Stimulated activated CD4-positive, alpha-beta T cell treated with anti-CD3 and anti-CD28 coated beads, Interleukin-1b, Interleukin-23, amount 100 ng/mL, for 1 hour (primary cell): Measurements from ENCODE around the gene TTC29.
"Not testable (repeated sequence)": the region's sequence is repeated elsewhere in the genome, so short reads cannot be mapped to it uniquely, and the experiment has no call there.

Source experiments
- DNase-seq, 2 donors: peaks; one replicate each; pipeline ENCODE4 v3.0.0-alpha.2; 2020; ENCODE audit warnings: low read depth in 2 of 2

Gene TTC29

DNA sequence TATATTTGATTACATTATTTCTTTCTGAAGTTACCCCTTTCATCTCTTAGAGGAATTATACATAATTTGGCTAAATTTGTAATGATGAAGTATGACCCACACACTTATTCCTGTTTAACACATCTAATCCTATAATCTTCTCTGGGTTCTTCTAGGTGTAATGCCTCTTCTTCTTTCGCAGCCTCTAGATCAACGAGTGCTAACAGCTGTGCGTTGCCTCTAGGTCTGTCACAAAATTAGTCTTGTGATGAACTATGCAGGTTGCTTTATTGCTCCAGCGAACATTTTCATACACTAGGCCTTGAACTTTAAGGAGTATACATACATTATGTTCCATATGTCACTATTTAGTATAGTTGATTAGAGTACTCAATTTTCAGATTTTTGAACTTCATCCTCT, 89.9 kb downstream of the TTC29 start:
- no peak for DNase-seq

DNA sequence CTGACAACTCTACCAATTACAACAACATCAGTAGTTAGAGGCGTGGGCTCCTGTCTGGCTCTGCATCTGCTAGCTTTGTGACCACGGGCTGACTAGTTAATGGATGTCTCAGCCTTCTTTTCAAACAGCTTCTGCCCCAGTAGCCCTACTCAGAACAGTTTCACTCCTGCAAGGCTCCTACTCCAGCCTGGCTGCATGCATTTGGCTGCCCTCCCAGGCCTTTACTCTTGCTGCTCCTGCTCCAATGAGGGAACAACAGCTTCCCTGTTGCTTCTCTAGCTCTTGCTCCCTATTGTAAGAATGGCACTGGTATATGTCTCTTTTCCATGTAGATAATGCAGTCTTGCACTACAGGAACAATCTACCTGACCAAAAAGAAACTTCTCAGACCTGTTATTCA, 93.3 kb downstream of the TTC29 start:
- DNase-seq = no peak

DNA sequence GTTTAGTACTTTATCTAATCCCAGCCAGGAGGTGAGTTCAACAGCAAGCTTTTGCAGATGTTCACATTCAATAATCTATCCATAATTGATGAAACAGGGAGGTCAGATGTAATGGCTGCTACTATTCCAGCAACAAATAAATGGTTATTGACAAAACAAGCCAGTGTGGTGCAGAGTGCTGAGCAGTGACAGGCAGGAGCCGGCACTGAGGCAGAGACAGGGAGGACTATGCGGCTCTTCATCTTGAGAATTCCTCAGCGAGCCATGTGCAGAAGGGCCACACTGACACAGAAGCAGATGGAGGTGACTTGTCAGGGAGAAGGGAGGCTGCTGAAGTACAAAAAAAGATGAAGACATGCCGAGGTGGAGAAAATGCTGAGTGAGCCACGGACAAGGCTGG, 98.3 kb downstream of the TTC29 start:
- no peak for DNase-seq

DNA sequence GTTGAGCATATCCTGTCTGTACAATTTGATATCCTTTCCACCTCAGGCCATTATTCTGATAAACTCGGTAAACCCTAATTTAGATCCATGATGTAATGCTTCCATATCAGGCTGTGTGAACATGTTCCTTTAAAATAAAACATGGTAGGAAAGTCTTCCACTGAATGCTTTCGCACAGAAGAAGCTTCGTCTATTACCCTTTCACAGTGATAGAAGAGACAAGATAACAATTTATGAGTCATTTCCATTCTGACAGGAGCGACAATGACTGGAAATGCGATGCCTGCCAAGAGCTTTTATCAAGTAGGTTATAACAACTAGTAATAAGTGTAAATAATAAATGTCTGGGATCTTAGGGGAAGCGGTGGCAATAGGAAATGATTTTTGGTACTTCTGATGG, 98.8 kb downstream of the TTC29 start:
- no peak for DNase-seq

DNA sequence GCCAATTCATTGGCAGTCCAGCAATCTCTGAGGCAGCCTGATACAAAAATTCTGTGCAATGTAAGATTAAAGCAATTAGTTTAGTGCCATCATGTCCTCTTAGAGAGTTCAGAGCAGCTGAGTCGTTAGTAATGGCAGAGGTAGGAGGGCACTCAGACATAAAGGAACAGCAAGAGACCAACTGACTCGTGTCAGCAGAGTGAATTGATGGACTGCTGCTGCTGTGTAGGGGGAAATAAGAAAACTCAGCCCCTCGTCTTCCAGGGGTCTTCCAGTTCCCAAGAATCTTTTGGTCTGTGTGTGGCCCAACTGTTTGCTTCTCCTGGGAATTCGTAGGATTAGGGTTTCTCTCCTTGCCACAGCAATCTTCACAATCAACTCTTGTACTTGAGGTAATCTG, 100.9 kb downstream of the TTC29 start:
- DNase-seq = no peak

DNA sequence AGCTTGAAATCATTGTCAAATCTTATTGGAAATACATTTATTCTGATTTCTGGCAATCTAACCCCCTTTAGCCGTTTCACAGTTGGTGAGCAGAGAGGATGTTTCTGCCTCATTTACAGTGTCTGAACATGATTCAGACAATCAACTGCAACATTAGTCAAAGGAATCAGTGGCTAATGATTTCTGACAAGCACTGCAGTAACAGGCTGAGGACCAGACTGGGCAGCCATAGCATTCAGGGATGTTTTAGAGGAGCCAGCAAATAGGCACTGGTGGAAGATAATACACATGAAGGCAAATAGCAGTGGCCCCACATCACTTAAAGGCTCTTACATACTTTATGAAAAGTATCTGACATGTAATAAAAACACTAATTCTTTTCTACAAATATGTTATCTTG, 102.8 kb downstream of the TTC29 start:
- no peak for DNase-seq

DNA sequence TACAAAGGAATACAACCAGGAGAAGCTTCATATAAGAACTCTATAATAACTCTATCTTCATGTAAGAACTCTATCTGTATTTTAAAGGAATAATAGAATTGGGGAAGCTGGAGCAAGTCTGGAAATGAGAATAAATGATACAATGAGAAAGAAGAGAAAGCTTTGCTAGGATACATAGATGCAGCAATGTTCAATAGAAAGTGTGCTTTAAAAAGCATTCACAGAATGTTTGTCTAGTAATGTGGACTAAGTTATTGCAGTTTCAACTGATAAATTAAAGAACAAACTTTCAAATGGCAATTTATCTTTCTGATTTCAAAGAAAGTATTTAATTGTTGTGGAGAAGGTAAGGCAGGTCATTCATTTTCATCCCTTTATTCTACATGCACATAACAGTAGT, 104.9 kb downstream of the TTC29 start:
- DNase-seq = no peak

DNA sequence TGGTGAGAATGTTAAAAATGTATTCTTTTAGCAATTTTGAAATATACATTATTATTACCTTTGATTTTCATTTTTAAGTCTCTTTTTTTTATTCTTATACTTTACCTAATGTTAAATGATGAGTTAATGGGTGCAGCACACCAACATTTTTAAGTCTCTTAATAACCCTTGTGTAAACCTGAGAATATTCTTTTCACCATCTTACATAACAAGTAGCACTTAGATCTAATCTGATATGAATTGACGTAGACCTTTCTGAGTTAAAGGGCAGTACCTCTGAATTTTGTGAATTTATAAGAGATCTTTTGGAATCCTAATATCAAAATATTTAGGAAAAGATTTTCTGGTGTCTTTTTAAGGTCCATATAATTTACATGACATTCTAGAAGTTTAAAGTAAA, 110.6 kb downstream of the TTC29 start:
- DNase-seq = no peak

DNA sequence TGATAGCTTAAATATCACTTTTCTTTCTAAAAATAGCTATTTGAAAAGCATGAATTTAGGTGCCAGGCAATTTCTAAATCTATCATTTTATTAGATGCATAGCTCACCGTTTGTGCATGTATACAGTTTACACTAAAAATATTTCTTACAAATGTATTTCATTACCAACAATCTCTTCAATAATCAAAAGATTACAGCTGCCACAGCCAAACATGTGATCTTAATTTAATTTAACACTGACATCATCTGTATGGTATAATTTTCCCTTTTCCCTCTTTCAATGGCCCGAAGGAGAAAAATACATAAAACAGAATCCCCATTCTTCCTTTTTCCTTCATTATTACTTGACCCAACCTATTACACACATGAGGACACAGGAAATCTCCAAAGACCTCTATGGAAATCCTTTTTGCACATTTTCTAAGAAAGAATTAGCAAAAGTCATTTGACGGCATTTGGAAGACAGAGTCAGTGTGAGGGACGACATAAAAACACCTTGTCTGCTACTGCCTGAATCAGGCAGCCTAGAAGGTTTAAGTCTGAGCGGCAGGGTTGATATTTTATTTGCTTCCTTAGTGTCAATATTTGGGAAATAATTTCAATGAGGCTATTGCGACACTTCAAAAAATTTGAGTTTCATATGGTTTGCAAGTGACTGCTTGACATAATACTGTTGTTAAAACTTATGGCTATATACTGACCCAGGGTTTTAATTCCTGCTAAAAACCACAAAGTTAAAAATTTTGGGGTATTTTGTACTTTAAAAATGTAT, 111.2 kb downstream of the TTC29 start:
- no peak for DNase-seq

DNA sequence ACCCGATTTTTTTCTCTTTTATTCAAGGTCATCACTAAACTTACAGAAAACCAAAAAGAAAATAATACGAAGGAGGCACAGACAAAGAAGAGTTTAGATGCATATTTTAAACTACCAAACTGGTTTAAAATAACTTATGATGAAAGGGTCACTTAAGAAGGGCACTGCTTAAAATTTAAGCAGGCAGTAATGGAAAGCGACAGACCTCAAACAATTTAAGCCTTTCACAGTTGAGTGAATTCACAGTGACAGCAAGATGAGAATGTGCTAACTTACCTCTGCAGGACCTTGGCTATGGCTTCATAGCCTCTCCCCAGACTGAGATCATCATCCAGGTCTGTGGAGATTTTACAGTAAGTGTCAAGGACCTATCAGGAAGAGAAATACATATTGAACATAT, 112.1 kb downstream of the TTC29 start:
- no peak for DNase-seq

DNA sequence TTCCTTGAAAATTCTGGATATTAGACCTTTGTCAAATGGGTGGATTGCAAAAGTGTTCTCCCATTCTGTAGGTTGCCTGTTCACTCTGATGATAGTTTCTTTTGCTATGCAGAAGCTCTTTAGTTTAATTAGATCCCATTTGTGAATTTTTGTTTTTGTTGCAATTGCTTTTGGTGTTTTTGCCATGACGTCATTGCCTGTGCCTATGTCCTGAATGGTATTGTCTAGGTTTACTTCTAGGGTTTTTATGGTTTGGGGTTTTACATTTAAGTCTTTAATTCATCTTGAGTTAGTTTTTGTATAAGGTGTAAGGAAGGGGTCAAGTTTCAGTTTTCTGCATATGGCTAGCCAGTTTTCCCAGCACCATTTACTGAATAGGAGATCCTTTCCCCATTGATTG, 122.7 kb downstream of the TTC29 start:
- not testable (repeated sequence) for DNase-seq

DNA sequence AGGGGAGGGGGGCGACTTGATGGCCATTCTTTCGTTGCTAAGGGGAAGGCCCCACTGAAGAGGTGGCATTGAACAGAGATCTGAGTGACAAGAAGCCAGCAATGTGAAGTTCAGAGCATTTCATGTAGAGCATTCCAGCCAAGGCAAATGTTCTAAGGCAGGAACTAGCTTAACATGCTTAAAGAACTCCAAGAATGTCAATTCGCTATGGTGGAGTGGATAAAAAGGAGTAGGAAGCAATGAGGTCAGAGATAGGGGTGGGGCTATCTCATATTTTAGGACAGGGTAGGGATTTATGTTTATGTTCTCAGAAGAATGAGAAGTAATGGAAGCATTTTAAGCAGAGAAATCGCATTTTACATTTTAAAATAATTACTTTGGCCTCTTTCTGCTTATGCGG, 130.9 kb downstream of the TTC29 start:
- DNase-seq = no peak

DNA sequence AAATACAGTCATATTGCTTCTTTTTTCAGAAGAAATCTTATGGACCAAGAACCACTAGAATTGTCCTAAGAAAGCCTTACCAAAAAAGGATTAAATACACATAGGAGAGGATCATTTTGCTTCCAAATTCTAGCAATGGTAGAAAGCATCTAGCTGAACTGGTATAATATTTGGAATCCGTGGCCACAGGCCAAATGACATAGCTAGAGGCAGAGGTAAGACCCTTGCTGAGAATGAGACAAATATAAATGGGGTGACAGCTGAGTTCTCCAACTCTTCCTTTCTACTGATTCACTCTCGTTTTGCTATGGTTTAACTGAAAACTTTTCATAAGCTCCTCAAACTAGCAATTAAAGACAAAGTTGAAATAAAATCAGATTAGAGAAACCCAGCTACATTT, 150.0 kb downstream of the TTC29 start:
- no peak for DNase-seq

DNA sequence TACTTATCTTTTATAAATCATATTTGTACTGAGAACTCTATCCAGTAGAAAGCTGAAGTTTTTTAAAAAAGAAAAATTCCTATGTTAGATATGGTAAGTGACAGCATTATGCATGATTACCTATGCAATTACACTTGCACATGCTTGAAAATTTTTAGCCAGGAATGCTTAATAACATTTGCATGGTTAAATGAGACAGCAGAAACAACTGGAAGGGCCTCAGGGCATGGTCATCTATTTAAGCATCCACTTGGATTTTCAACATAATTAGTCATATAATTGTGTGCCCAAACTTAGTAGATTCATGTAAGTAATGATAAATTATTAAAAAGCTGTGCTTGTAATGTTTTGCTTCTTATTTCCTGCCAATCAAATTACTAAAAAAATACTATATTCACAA, 151.9 kb downstream of the TTC29 start:
- DNase-seq = no peak

DNA sequence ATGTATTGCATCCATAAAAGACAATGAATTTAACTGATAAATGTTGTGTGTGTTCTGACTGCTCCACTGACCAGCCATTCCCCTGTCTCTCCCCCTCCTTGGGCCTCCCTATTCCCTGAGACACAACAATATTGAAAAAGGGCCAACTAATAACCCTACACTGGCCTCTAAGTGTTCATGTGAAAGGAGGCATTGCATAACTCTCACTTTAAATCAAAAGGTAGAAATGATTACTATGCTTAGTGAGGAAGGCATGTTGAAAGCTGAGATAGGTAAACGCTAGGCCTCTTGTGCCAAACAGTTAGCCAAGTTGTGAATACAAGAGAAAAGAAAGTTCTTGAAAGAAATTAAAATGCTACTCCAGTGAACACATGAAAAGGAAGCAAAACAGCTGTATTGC, 154.2 kb downstream of the TTC29 start:
- no peak for DNase-seq

DNA sequence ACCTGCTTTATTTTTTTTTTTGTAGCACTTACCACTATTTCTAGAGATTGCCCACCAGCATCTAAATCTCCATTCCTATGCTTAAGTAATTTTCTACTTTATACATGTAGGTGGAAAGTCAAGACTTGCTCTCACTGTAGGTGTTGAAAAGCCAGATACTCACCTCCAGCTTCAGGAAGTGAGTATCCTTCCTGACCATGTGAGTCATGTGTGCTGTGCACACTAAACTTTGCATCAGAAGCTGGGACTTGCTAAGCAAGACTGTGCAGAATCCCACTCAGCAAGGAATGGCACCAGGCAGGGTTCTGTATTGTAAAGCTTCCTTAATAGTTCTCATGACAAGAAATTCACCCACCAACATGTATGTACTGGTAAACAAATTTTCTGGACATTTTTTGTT, 155.1 kb downstream of the TTC29 start:
- no peak for DNase-seq

DNA sequence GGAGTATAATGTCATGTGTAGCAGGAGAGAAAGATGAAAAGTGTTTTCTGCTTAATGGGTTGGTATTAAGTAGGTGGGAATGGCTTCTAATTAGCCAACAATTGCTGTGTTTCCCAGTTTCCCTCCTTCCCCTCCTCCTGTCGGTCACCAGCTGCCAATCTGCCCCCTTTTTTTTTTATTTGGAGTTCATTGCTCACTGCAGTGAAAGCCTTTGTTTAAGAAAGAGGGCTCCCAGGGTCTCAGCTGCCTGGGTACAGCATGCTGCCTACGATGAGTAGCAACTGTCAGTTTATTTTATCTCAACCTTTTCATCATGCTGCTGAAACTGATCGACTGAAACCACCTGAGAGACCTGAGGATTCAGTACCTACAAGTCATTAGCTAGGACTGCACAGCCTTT, 157.9 kb downstream of the TTC29 start:
- no peak for DNase-seq

DNA sequence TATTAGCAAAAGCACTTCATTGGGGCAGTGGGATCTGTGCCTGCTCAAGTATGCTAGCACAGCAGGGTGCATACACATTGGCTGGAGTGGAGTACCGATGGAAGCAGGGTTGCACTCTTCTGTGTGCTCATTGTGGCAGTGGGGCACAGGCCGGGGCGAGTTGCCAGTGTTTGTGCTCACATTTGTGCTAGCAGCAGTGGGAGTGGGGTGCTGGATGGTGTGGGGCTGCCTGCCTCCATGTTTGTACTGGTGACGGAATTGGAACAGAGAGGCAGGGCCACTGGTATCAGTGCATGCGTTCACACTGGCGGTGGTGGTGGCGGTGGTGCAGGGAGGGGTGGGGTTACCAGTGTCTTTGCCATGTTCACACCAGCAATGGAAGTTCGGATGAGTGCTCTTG, 169.0 kb downstream of the TTC29 start:
- no peak for DNase-seq

DNA sequence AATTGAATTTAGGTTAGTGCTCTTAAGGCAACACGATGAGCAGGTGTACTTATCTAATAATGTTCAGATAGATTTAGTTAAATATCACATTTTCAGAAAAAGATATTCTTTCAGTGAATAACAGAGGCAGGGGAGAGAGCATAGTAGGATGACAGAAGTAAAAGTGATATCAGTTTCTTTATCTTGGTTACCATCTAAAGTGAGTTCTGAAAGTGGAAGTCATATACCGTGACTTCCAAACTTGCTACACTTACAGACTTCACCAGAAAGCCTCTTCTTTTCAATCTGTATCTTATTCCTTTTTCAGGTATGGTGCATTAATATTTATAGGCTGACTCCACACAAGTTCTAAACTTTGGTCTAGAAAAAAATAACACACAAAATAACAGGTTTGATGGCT, 182.1 kb downstream of the TTC29 start:
- no peak for DNase-seq

DNA sequence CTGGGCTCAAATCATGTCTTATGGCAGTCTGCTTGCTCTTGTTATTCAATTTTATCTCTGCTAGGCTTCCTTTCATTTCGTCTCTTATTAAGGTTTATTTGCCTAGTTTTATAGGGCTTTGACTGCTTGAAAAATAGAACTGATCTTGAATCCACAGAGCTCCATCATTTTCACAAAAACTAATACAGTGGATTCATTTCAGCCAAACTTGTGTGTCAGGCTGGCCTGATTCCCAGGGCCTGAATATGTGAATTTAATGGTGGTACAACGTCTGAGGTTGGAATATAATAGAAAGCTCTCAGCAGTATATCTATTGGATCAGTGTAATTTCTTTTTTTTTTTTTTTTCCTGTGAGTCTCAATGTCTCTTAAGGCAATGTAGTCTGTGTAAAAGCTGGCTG, 183.6 kb downstream of the TTC29 start:
- DNase-seq = no peak

DNA sequence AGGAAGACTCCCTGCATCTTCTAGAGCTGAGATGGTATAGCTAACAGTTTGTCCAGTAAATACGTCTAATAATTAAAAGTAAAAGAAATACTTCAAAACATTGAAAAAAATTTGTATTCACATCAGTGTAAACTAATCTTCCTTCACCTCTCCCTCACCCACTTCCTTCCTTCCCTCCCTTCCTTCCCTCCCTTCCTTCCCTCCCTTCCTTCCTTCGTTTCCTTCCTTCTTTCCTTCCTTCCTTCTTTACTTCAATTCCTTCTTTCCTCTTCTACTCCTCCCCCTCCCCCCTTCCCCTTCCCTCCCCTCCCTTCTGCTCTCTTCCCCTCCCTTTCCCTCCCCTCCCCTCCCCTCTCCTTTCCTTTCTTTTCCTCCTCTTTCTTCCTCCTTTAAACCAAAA, 203.2 kb downstream of the TTC29 start:
- DNase-seq = no peak

DNA sequence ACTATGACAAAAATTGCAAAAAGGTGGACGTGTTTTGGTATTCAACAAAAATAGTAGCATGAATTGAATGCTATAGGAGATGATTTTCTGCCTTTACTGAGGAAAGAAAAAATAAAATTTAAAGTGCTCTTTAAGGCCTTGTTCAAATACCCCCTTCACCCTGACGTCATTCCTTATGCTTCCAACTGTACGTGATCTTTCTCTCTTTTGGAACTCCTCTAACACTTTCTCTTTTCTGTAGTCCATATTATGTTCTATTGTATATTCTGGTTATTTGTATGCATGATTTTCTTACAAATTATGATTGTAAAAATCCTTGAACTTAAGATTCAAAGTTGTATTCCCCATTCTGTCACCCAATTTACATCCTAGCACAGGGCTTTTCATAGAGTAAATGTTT, 206.5 kb downstream of the TTC29 start:
- DNase-seq = no peak

DNA sequence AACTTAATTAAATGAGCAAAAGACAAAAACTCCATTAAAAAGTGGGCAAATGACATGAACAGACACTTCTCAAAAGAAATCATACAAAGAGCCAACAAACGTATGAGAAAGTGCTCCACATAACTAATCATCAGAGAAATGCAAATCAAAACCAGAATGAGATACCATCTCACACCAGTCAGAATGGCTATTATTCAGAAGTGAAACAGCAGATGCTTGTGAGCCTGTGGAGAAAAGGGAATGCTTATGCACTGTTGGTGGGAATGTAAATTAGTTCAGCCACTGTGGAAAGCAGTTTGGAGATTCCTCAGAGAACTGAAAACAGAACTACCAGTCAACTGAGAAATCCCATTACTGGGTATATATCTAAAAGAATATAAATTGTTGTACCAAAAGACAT, 222.1 kb downstream of the TTC29 start:
- DNase-seq = not testable (repeated sequence)

DNA sequence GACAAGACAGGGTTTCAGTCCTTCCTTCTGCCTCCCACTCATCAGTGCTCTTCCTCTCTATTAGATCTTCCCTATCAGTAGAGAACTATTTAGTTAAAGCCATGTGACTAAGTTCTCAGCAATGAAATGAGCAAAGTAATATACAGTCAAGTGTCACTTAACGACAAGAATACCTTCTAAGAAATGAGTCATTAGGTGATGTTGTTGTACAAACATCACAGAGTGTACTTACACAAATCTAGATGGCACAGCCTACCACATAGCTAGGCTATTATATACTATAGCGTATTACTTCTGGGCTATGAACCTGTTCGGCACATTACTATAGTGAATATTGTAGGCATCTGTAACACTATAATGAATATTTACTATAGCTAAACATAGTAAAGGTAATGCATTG, 235.7 kb downstream of the TTC29 start:
- DNase-seq = no peak
